ENCODE results near the gene CALHM4.

The CALHM4 gene

GRCh38 chr6:116543149-116543548, 10.4 kb upstream of the CALHM4 start:
- Histone ChIP-seq H3K4me2 (ENCODE audit: low read length) (no peak overlapping the region), H4K5ac (ENCODE audit: low read length) (no peak overlapping the region), H2AK5ac (ENCODE audit: low read length) (no peak overlapping the region)

GRCh38 chr6:116545651-116546050, 7.9 kb upstream of the CALHM4 start, which contains the start of gene TRAPPC3L:
Gene TRAPPC3L (minus strand): TSS chr6:116545684. CDS start chr6:116545514, 170 bp downstream.
- Histone ChIP-seq H3K79me1 (ENCODE audit: low read length) (no peaks in the 10 kb centered on the region), H3K36me3 (ENCODE audit: control insufficient read depth, insufficient read depth, low read length) (no peaks in the 10 kb centered on the region), H3K18ac (ENCODE audit: low read length) (no peak within 1 kb of the TSS), H3K9ac (ENCODE audit: low read length) (no peak within 1 kb of the TSS), H3K4me2 (ENCODE audit: low read length) (no peak within 1 kb of the TSS), H3K56ac (ENCODE audit: low read length) (no peak within 1 kb of the TSS), H3K27me3 (ENCODE audit: insufficient read depth, low read length, poor library complexity) (no peaks in the 10 kb centered on the region), H2AK5ac (ENCODE audit: low read length) (no peak within 1 kb of the TSS), H4K8ac (ENCODE audit: low read depth, low read length) (no peak within 1 kb of the TSS), H3K4me3 (ENCODE audit: low read length) (no peak within 1 kb of the TSS), H2BK5ac (ENCODE audit: low read length) (no peak within 1 kb of the TSS), H2BK15ac (replicated peaks; ENCODE audit: low read depth) (no peak within 1 kb of the TSS), H3K4me1 (ENCODE audit: control insufficient read depth, low read depth, low read length) (no peaks in the 10 kb centered on the region), H3K27ac (ENCODE audit: low read depth, low read length) (no peak within 1 kb of the TSS), H2BK120ac (ENCODE audit: low read depth, low read length) (no peak within 1 kb of the TSS), H3K4ac (ENCODE audit: low read depth, low read length) (no peak within 1 kb of the TSS), H4K5ac (ENCODE audit: low read length) (no peak within 1 kb of the TSS), H3K79me2 (ENCODE audit: control insufficient read depth, insufficient read depth, low read length) (no peaks in the 10 kb centered on the region), H3K23ac (ENCODE audit: low read length) (no peak within 1 kb of the TSS)
- no peak for DNase-seq
- no CpG with 5 or more reads among the region's 4 CpGs for WGBS (ENCODE audit: extremely low coverage, insufficient coverage, low lambda C conversion rate)

More at GRCh38 chr6:116543149-116543548, 10.4 kb upstream of the CALHM4 start:
- H3K4me3 ChIP-seq (ENCODE audit: low read length): no peak overlapping the region
- H3K36me3 ChIP-seq (ENCODE audit: control insufficient read depth, insufficient read depth, low read length): no peaks in the 10 kb centered on the region
- no peak overlapping the region for H3K27ac ChIP-seq (ENCODE audit: low read depth, low read length)
- no peaks in the 10 kb centered on the region for H3K79me2 ChIP-seq (ENCODE audit: control insufficient read depth, insufficient read depth, low read length)
- no peaks in the 10 kb centered on the region for H3K4me1 ChIP-seq (ENCODE audit: control insufficient read depth, low read depth, low read length)
- no peak overlapping the region for H3K56ac ChIP-seq (ENCODE audit: low read length)
- no peak overlapping the region for H2BK15ac ChIP-seq (replicated peaks; ENCODE audit: low read depth)
- no peak overlapping the region for H2BK5ac ChIP-seq (ENCODE audit: low read length)
- H4K8ac ChIP-seq (ENCODE audit: low read depth, low read length): no peak overlapping the region
- H3K27me3 ChIP-seq (ENCODE audit: insufficient read depth, low read length, poor library complexity): no peaks in the 10 kb centered on the region
- no peak overlapping the region for H3K4ac ChIP-seq (ENCODE audit: low read depth, low read length)
- H3K18ac ChIP-seq (ENCODE audit: low read length): no peak overlapping the region
- no peaks in the 10 kb centered on the region for H3K79me1 ChIP-seq (ENCODE audit: low read length)
- no peak overlapping the region for H3K23ac ChIP-seq (ENCODE audit: low read length)
- no peak overlapping the region for H2BK120ac ChIP-seq (ENCODE audit: low read depth, low read length)
- no peak for DNase-seq
- H3K9ac ChIP-seq (ENCODE audit: low read length): no peak overlapping the region

- Histone ChIP-seq H3K56ac (ENCODE audit: low read length) (no peak overlapping the region), H3K18ac (ENCODE audit: low read length) (no peak overlapping the region), H3K4me2 (ENCODE audit: low read length) (no peak overlapping the region), H2AK5ac (ENCODE audit: low read length) (no peak overlapping the region), H4K5ac (ENCODE audit: low read length) (no peak overlapping the region), H3K36me3 (ENCODE audit: control insufficient read depth, insufficient read depth, low read length) (no peaks in the 10 kb centered on the region), H2BK120ac (ENCODE audit: low read depth, low read length) (no peak overlapping the region), H3K9ac (ENCODE audit: low read length) (no peak overlapping the region), H3K27me3 (ENCODE audit: insufficient read depth, low read length, poor library complexity) (no peaks in the 10 kb centered on the region), H3K4me3 (ENCODE audit: low read length) (no peak overlapping the region), H4K8ac (ENCODE audit: low read depth, low read length) (no peak overlapping the region), H3K79me1 (ENCODE audit: low read length) (no peaks in the 10 kb centered on the region), H3K23ac (ENCODE audit: low read length) (no peak overlapping the region), H3K27ac (ENCODE audit: low read depth, low read length) (no peak overlapping the region), H3K79me2 (ENCODE audit: control insufficient read depth, insufficient read depth, low read length) (no peaks in the 10 kb centered on the region), H2BK15ac (replicated peaks; ENCODE audit: low read depth) (no peak overlapping the region), H3K4me1 (ENCODE audit: control insufficient read depth, low read depth, low read length) (no peaks in the 10 kb centered on the region), H3K4ac (ENCODE audit: low read depth, low read length) (no peak overlapping the region), H2BK5ac (ENCODE audit: low read length) (no peak overlapping the region)
- no CpG with 5 or more reads among the region's 6 CpGs for WGBS (ENCODE audit: extremely low coverage, insufficient coverage, low lambda C conversion rate)
- DNase-seq: no peak
Measured at GRCh38 chr6:116547358-116547757, 6.2 kb upstream of the CALHM4 start.

GRCh38 chr6:116550796-116551195, 2.8 kb upstream of the CALHM4 start:
- no peak overlapping the region for H3K56ac ChIP-seq (ENCODE audit: low read length)
- DNase-seq: no peak
- no peak overlapping the region for H3K4me3 ChIP-seq (ENCODE audit: low read length)
- no peaks in the 10 kb centered on the region for H3K4me1 ChIP-seq (ENCODE audit: control insufficient read depth, low read depth, low read length)
- no peak overlapping the region for H4K5ac ChIP-seq (ENCODE audit: low read length)
- H3K4ac ChIP-seq (ENCODE audit: low read depth, low read length): no peak overlapping the region
- H3K36me3 ChIP-seq (ENCODE audit: control insufficient read depth, insufficient read depth, low read length): no peaks in the 10 kb centered on the region
- no peaks in the 10 kb centered on the region for H3K79me2 ChIP-seq (ENCODE audit: control insufficient read depth, insufficient read depth, low read length)
- H3K23ac ChIP-seq (ENCODE audit: low read length): no peak overlapping the region
- no peak overlapping the region for H3K4me2 ChIP-seq (ENCODE audit: low read length)
- no CpG with 5 or more reads among the region's 4 CpGs for WGBS (ENCODE audit: extremely low coverage, insufficient coverage, low lambda C conversion rate)
- H3K18ac ChIP-seq (ENCODE audit: low read length): no peak overlapping the region
- no peak overlapping the region for H2AK5ac ChIP-seq (ENCODE audit: low read length)
- H2BK15ac ChIP-seq (replicated peaks; ENCODE audit: low read depth): no peak overlapping the region
- no peak overlapping the region for H2BK120ac ChIP-seq (ENCODE audit: low read depth, low read length)
- H3K27me3 ChIP-seq (ENCODE audit: insufficient read depth, low read length, poor library complexity): no peaks in the 10 kb centered on the region
- H3K9ac ChIP-seq (ENCODE audit: low read length): no peak overlapping the region
- no peak overlapping the region for H3K27ac ChIP-seq (ENCODE audit: low read depth, low read length)
- no peak overlapping the region for H2BK5ac ChIP-seq (ENCODE audit: low read length)
- H3K79me1 ChIP-seq (ENCODE audit: low read length): no peaks in the 10 kb centered on the region
- H4K8ac ChIP-seq (ENCODE audit: low read depth, low read length): no peak overlapping the region

GRCh38 chr6:116556065-116556464, 2.5 kb downstream of the CALHM4 start:
- Histone ChIP-seq H3K18ac (ENCODE audit: low read length) (no peak overlapping the region), H2AK5ac (ENCODE audit: low read length) (no peak overlapping the region), H3K27ac (ENCODE audit: low read depth, low read length) (no peak overlapping the region), H3K56ac (ENCODE audit: low read length) (no peak overlapping the region), H3K4me3 (ENCODE audit: low read length) (no peak overlapping the region), H3K9ac (ENCODE audit: low read length) (no peak overlapping the region), H3K23ac (ENCODE audit: low read length) (no peak overlapping the region), H3K4ac (ENCODE audit: low read depth, low read length) (no peak overlapping the region), H3K27me3 (ENCODE audit: insufficient read depth, low read length, poor library complexity) (no peaks in the 10 kb centered on the region), H3K4me2 (ENCODE audit: low read length) (no peak overlapping the region), H3K79me2 (ENCODE audit: control insufficient read depth, insufficient read depth, low read length) (no peaks in the 10 kb centered on the region), H3K36me3 (ENCODE audit: control insufficient read depth, insufficient read depth, low read length) (no peaks in the 10 kb centered on the region), H4K5ac (ENCODE audit: low read length) (no peak overlapping the region), H3K4me1 (ENCODE audit: control insufficient read depth, low read depth, low read length) (no peaks in the 10 kb centered on the region), H2BK15ac (replicated peaks; ENCODE audit: low read depth) (no peak overlapping the region), H2BK5ac (ENCODE audit: low read length) (no peak overlapping the region), H2BK120ac (ENCODE audit: low read depth, low read length) (no peak overlapping the region), H3K79me1 (ENCODE audit: low read length) (no peaks in the 10 kb centered on the region), H4K8ac (ENCODE audit: low read depth, low read length) (no peak overlapping the region)
- no peak for DNase-seq
- WGBS (ENCODE audit: extremely low coverage, insufficient coverage, low lambda C conversion rate): no CpG with 5 or more reads among the region's 1 CpG

GRCh38 chr6:116556814-116557415, 3.4 kb downstream of the CALHM4 start:
- Histone ChIP-seq H2BK120ac (ENCODE audit: low read depth, low read length) (no peak overlapping the region), H4K8ac (ENCODE audit: low read depth, low read length) (no peak overlapping the region), H4K5ac (ENCODE audit: low read length) (no peak overlapping the region), H3K23ac (ENCODE audit: low read length) (no peak overlapping the region), H2BK5ac (ENCODE audit: low read length) (no peak overlapping the region), H3K79me2 (ENCODE audit: control insufficient read depth, insufficient read depth, low read length) (no peaks in the 10 kb centered on the region), H2AK5ac (ENCODE audit: low read length) (no peak overlapping the region), H2BK15ac (replicated peaks; ENCODE audit: low read depth) (no peak overlapping the region), H3K9ac (ENCODE audit: low read length) (no peak overlapping the region), H3K4me2 (ENCODE audit: low read length) (no peak overlapping the region), H3K27me3 (ENCODE audit: insufficient read depth, low read length, poor library complexity) (no peaks in the 10 kb centered on the region), H3K4me1 (ENCODE audit: control insufficient read depth, low read depth, low read length) (no peaks in the 10 kb centered on the region), H3K56ac (ENCODE audit: low read length) (no peak overlapping the region), H3K36me3 (ENCODE audit: control insufficient read depth, insufficient read depth, low read length) (no peaks in the 10 kb centered on the region), H3K4me3 (ENCODE audit: low read length) (no peak overlapping the region), H3K79me1 (ENCODE audit: low read length) (no peaks in the 10 kb centered on the region), H3K27ac (ENCODE audit: low read depth, low read length) (no peak overlapping the region), H3K18ac (ENCODE audit: low read length) (no peak overlapping the region), H3K4ac (ENCODE audit: low read depth, low read length) (no peak overlapping the region)
- WGBS (ENCODE audit: extremely low coverage, insufficient coverage, low lambda C conversion rate): no CpG with 5 or more reads among the region's 5 CpGs
- no peak for DNase-seq

Measured in mesendoderm (in vitro differentiated cells).